Skeletal muscle satellite cell (primary cell): ENCODE measurements around the gene RASGRP4.

Experiments used
- H3K27me3 ChIP-seq: 2 replicates; pipeline ENCODE4 v1.7.0; 2013; ENCODE audit warnings: low read length; ENCODE audit not compliant: control insufficient read depth, insufficient read depth
- H3K36me3 ChIP-seq: 2 replicates; pipeline ENCODE4 v1.7.0; 2013; ENCODE audit warnings: mild to moderate bottlenecking, control low read depth, low read length; ENCODE audit not compliant: insufficient read depth
- H3K4me1 ChIP-seq: 2 replicates; pipeline ENCODE4 v1.7.0; 2013; ENCODE audit warnings: low read length; ENCODE audit not compliant: control insufficient read depth, insufficient read depth
- H3K4me2 ChIP-seq: 2 replicates; pipeline ENCODE4 v1.7.0; 2013; ENCODE audit warnings: mild to moderate bottlenecking, low read length
- H3K4me3 ChIP-seq: 2 replicates; pipeline ENCODE4 v1.7.0; 2013; ENCODE audit warnings: low read length
- H3K9ac ChIP-seq: 2 replicates; pipeline ENCODE4 v1.7.0; 2013; ENCODE audit warnings: mild to moderate bottlenecking, low read depth, low read length, moderate library complexity
- H3K9me3 ChIP-seq: replicated peaks from 2 replicates; pipeline ENCODE4 v1.7.0; 2013; ENCODE audit warnings: mild to moderate bottlenecking, control low read depth, low read length

RASGRP4 gene

GRCh38 chr19:38386971-38387549 is 39.0 kb downstream of the RASGRP4 start:
- peak overlapping the region; percentile 6 for H3K9ac ChIP-seq
- peaks cover 27% of the 10 kb centered on the region for H3K4me1 ChIP-seq
- peak overlapping the region; percentile 98 for H3K4me2 ChIP-seq
- H3K36me3 ChIP-seq = peaks cover 42% of the 10 kb centered on the region
- no peaks in the 10 kb centered on the region for H3K9me3 ChIP-seq
- peak overlapping the region; percentile 88 for H3K4me3 ChIP-seq
- no peaks in the 10 kb centered on the region for H3K27me3 ChIP-seq

- Histone ChIP-seq H3K9ac (no peak overlapping the region), H3K4me1 (peaks cover 23% of the 10 kb centered on the region), H3K36me3 (peaks cover 43% of the 10 kb centered on the region), H3K27me3 (no peaks in the 10 kb centered on the region), H3K4me2 (no peak overlapping the region), H3K9me3 (no peaks in the 10 kb centered on the region), H3K4me3 (no peak overlapping the region)
Measured at GRCh38 chr19:38386300-38386970, 39.6 kb downstream of the RASGRP4 start.

- peaks cover 49% of the 10 kb centered on the region for H3K36me3 ChIP-seq
- H3K27me3 ChIP-seq = no peaks in the 10 kb centered on the region
- H3K4me2 ChIP-seq = no peak overlapping the region
- no peak overlapping the region for H3K4me3 ChIP-seq
- H3K9ac ChIP-seq = no peak overlapping the region
- peaks cover 21% of the 10 kb centered on the region for H3K4me1 ChIP-seq
- no peaks in the 10 kb centered on the region for H3K9me3 ChIP-seq
Measured at GRCh38 chr19:38385804-38386257, 40.2 kb downstream of the RASGRP4 start.

- H3K4me2 ChIP-seq = no peak overlapping the region
Measured at GRCh38 chr19:38385057-38385803, 40.8 kb downstream of the RASGRP4 start.

GRCh38 chr19:38384209-38385027 is 41.6 kb downstream of the RASGRP4 start:
- Histone ChIP-seq H3K27me3 (no peaks in the 10 kb centered on the region), H3K4me2 (no peak overlapping the region), H3K4me3 (no peak overlapping the region), H3K9me3 (no peaks in the 10 kb centered on the region), H3K9ac (no peak overlapping the region), H3K36me3 (peaks cover 59% of the 10 kb centered on the region), H3K4me1 (peaks cover 11% of the 10 kb centered on the region)

More at GRCh38 chr19:38385057-38385803, 40.8 kb downstream of the RASGRP4 start:
- Histone ChIP-seq H3K4me3 (no peak overlapping the region), H3K27me3 (no peaks in the 10 kb centered on the region), H3K9me3 (no peaks in the 10 kb centered on the region), H3K4me1 (peaks cover 17% of the 10 kb centered on the region), H3K9ac (no peak overlapping the region), H3K36me3 (peaks cover 55% of the 10 kb centered on the region)

- no peaks in the 10 kb centered on the region for H3K9me3 ChIP-seq
- peaks cover 66% of the 10 kb centered on the region for H3K36me3 ChIP-seq
- H3K4me1 ChIP-seq = peaks cover 11% of the 10 kb centered on the region
- no peak overlapping the region for H3K4me3 ChIP-seq
- no peak overlapping the region for H3K4me2 ChIP-seq
- no peak overlapping the region for H3K9ac ChIP-seq
- H3K27me3 ChIP-seq = no peaks in the 10 kb centered on the region
Measured at GRCh38 chr19:38383743-38384142, 42.3 kb downstream of the RASGRP4 start.

GRCh38 chr19:38383184-38383583 is 42.8 kb downstream of the RASGRP4 start:
- Histone ChIP-seq H3K4me2 (no peak overlapping the region), H3K4me1 (peaks cover 11% of the 10 kb centered on the region), H3K9ac (no peak overlapping the region), H3K27me3 (no peaks in the 10 kb centered on the region), H3K9me3 (no peaks in the 10 kb centered on the region), H3K36me3 (peaks cover 67% of the 10 kb centered on the region), H3K4me3 (no peak overlapping the region)

GRCh38 chr19:38381138-38381537 is 44.9 kb downstream of the RASGRP4 start:
- no peaks in the 10 kb centered on the region for H3K9me3 ChIP-seq
- H3K9ac ChIP-seq = no peak overlapping the region
- no peaks in the 10 kb centered on the region for H3K27me3 ChIP-seq
- peaks cover 78% of the 10 kb centered on the region for H3K36me3 ChIP-seq
- H3K4me2 ChIP-seq = no peak overlapping the region
- peaks cover 8% of the 10 kb centered on the region for H3K4me1 ChIP-seq
- no peak overlapping the region for H3K4me3 ChIP-seq

GRCh38 chr19:38378866-38379265 is 47.2 kb downstream of the RASGRP4 start:
- H3K27me3 ChIP-seq = no peaks in the 10 kb centered on the region
- no peaks in the 10 kb centered on the region for H3K9me3 ChIP-seq
- peaks cover 64% of the 10 kb centered on the region for H3K36me3 ChIP-seq
- H3K4me1 ChIP-seq = peaks cover 16% of the 10 kb centered on the region
- H3K9ac ChIP-seq = no peak overlapping the region
- no peak overlapping the region for H3K4me2 ChIP-seq
- no peak overlapping the region for H3K4me3 ChIP-seq

- Histone ChIP-seq H3K4me1 (peaks cover 18% of the 10 kb centered on the region), H3K4me3 (peak overlapping the region; percentile 95), H3K9me3 (no peaks in the 10 kb centered on the region), H3K36me3 (peaks cover 48% of the 10 kb centered on the region), H3K4me2 (peak overlapping the region; percentile 89), H3K27me3 (no peaks in the 10 kb centered on the region), H3K9ac (no peak overlapping the region)
Measured at GRCh38 chr19:38377052-38377451, 49.0 kb downstream of the RASGRP4 start.

- H3K9me3 ChIP-seq = no peaks in the 10 kb centered on the region
- H3K4me1 ChIP-seq = peaks cover 18% of the 10 kb centered on the region
- peak overlapping the region; percentile 99 for H3K9ac ChIP-seq
- peak overlapping the region; percentile 89 for H3K4me2 ChIP-seq
- no peaks in the 10 kb centered on the region for H3K27me3 ChIP-seq
- H3K36me3 ChIP-seq = peaks cover 44% of the 10 kb centered on the region
- peak overlapping the region; percentile 95 for H3K4me3 ChIP-seq
Measured at GRCh38 chr19:38376576-38376975, 49.4 kb downstream of the RASGRP4 start.
